G401.6 (cell line): ENCODE results near the gene G3BP1.
"Not testable (repeated sequence)": the region's sequence is repeated elsewhere in the genome, so short reads cannot be mapped to it uniquely, and the experiment has no call there.

ENCODE experiments used
- FAIRE-seq: peaks from 2 replicates; lab custom pipeline; 2012; peaks lifted over from hg19 to GRCh38; lab: Jason Lieb, UNC

The G3BP1 gene

GRCh38 chr5:151798674-151799073 lies 26.9 kb downstream of the G3BP1 start:
- no peak for FAIRE-seq

- FAIRE-seq, result no peak
Measured at GRCh38 chr5:151799407-151799806, 27.7 kb downstream of the G3BP1 start.

GRCh38 chr5:151800532-151800931 lies 28.8 kb downstream of the G3BP1 start:
- FAIRE-seq, result no peak

GRCh38 chr5:151805414-151806223 lies 33.9 kb downstream of the G3BP1 start:
- peak; percentile 19 for FAIRE-seq

- FAIRE-seq, result no peak
Measured at GRCh38 chr5:151808451-151809169, 36.9 kb downstream of the G3BP1 start.

- FAIRE-seq, result no peak
Measured at GRCh38 chr5:151810449-151810848, 38.7 kb downstream of the G3BP1 start.

- FAIRE-seq, result no peak
Measured at GRCh38 chr5:151810897-151811296, 39.1 kb downstream of the G3BP1 start.

GRCh38 chr5:151811593-151812321 lies 40.0 kb downstream of the G3BP1 start:
- FAIRE-seq, result no peak

GRCh38 chr5:151812757-151813309 lies 41.1 kb downstream of the G3BP1 start:
- FAIRE-seq, result no peak

- FAIRE-seq, result no peak
Measured at GRCh38 chr5:151815051-151815450, 43.3 kb downstream of the G3BP1 start.

GRCh38 chr5:151819830-151820229 lies 48.1 kb downstream of the G3BP1 start:
- FAIRE-seq, result no peak

- FAIRE-seq, result no peak
Measured at GRCh38 chr5:151820271-151820670, 48.5 kb downstream of the G3BP1 start.

- no peak for FAIRE-seq
Measured at GRCh38 chr5:151820903-151821302, 49.1 kb downstream of the G3BP1 start.

- no peak for FAIRE-seq
Measured at GRCh38 chr5:151822141-151822540, 50.4 kb downstream of the G3BP1 start.

GRCh38 chr5:151825445-151825844 lies 53.7 kb downstream of the G3BP1 start:
- FAIRE-seq, result peak; percentile 76

- FAIRE-seq, result no peak
Measured at GRCh38 chr5:151829370-151829769, 57.6 kb downstream of the G3BP1 start.

- FAIRE-seq, result not testable (repeated sequence)
Measured at GRCh38 chr5:151832843-151833242, 61.1 kb downstream of the G3BP1 start.

GRCh38 chr5:151846765-151847164 lies 75.0 kb downstream of the G3BP1 start:
- no peak for FAIRE-seq

GRCh38 chr5:151847871-151848270 lies 76.1 kb downstream of the G3BP1 start:
- no peak for FAIRE-seq

- no peak for FAIRE-seq
Measured at GRCh38 chr5:151855701-151856100, 83.9 kb downstream of the G3BP1 start.

GRCh38 chr5:151856861-151857260 lies 85.1 kb downstream of the G3BP1 start:
- FAIRE-seq, result no peak

GRCh38 chr5:151860867-151861266 lies 89.1 kb downstream of the G3BP1 start:
- not testable (repeated sequence) for FAIRE-seq
